Left renal cortex interstitium (tissue), 4 donors: ENCODE results near the gene OR4D6. TPM values are rescaled to one million over a fixed set of nuclear protein-coding genes. Genes with fewer than 3 reads are reported as not detected.

Experiments
- DNase-seq, 4 donors: peaks; one replicate each; pipeline ENCODE4 v3.0.0-alpha.2; 2013; ENCODE audit warnings: low read depth in 4 of 4, low spot score in 2 of 4, missing footprints in 1 of 4
- polyA plus RNA-seq, 4 donors: library from polyadenylated mRNA; unstranded; fragments of 120-200 nt; gene quantifications; one replicate each; pipeline ENCODE4 v1.2.1, GENCODE V29; 2013; ENCODE audit not compliant: insufficient read length in 4 of 4

The OR4D6 gene
- polyA plus RNA-seq, 4 donors = not detected

DNA sequence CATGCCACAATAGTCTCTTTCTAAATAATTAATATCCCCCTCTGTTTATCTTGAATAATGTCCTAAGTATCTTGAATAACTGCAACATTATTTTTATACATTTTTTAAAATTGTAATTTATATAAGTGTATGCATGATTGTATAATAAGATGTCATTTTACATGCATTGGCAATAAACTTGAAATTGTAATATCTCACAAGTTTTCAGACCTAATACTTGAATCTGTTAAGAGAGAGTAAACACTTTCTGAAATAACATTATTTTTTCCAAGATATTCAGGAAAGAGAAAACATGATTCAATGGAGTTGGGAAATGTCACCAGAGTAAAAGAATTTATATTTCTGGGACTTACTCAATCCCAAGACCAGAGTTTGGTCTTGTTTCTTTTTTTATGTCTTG lies 46.5 kb downstream of the OR4D6 start, which contains the start of gene OR4D11:
OR4D11 (plus strand) TSS at position 301 of the 400 bp plus-strand sequence; CDS start at position 301, 0 bp downstream.
- DNase-seq = no peak

Other genes starting within 250 kb of the OR4D6 start
- gene MPEG1, start 244.0 kb upstream of the OR4D6 start, polyA plus RNA-seq = 1 to 10 TPM; 6.0 to 9.8 (median 8.1) TPM
- not detected for gene OR5AN1, start 98.1 kb upstream of the OR4D6 start, polyA plus RNA-seq
- gene OR5A2, start 30.5 kb upstream of the OR4D6 start, polyA plus RNA-seq = under 1 TPM in 3 of 4 donors, not detected in 1; 0.03 to 0.04 (median 0.03) TPM
- gene OR5A1, start 20.5 kb upstream of the OR4D6 start, polyA plus RNA-seq = under 1 TPM in 2 of 4 donors, not detected in 2; 0.03 to 0.05 TPM
- not detected for gene OR4D10, start 16.4 kb downstream of the OR4D6 start, polyA plus RNA-seq
- not detected for gene OR4D11, start 46.6 kb downstream of the OR4D6 start, polyA plus RNA-seq
- under 1 TPM in 3 of 4 donors, not detected in 1; 0.03 to 0.11 (median 0.04) TPM for gene OR4D9, start 54.6 kb downstream of the OR4D6 start, polyA plus RNA-seq
- 10 to 100 TPM; 47.3 to 58.7 (median 52.2) TPM for gene OSBP, start 158.8 kb downstream of the OR4D6 start, polyA plus RNA-seq
- 10 to 100 TPM; 29.7 to 52.5 (median 46.3) TPM for gene PATL1, start 212.1 kb downstream of the OR4D6 start, polyA plus RNA-seq